ENCODE measurements around the gene KCNMA1.

DNA sequence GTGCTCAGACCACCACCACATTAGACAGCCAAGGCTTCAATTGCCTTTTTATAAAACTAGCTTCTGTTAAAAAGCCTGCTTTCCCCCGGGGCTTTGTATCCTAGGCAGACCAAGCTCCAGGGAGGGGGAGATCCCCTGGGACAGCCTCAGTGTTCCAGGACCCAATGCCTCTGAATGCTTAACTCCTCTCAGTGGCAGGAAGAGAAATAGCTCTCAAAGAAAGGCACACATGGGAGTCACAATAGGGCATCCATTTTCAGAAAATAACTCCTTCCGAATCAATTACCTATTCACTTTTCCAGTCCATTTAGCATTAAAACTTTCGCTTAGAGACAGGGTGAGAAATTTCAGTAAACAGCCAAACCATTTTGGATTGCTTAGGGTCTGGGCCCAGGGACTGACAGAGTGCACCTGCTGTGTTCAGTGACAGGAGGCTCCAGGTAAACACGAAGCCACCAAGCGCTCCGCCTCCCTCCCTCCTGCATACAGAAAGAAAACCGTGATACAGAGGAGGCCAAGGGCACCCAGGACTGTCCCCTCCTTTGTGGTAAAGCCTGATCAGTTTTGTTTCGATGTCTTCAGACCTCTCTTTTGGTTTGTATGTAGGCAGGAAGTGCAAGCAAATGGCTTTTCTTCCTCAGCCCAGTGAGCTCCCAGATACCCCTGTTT lies 599.7 kb downstream of the KCNMA1 start:
- TF ChIP-seq GATA2 (IDR thresholded peaks at IDR 0.05; ENCODE audit: low read depth, low read length): no peak
- TF ChIP-seq GATA3 (IDR thresholded peaks at IDR 0.05; ENCODE audit: low read depth, low read length): no peak

All from SH-SY5Y (cell line).